ENCODE measurements around the gene ABHD17A.
"Not testable (repeated sequence)": the region's sequence is repeated elsewhere in the genome, so short reads cannot be mapped to it uniquely, and the experiment has no call there.

- not testable (repeated sequence) for TF ChIP-seq CTCF (conservative IDR thresholded peaks at IDR 0.05 in 1 of 2, IDR thresholded peaks at IDR 0.05 in 1 of 2; ENCODE audit: low read depth in 1 of 2, low read length in 2 of 2); EZH2 (IDR thresholded peaks at IDR 0.05; ENCODE audit: low read length, missing control alignments)
Observed at GRCh38 chr19:1879982-1880381, 5.3 kb downstream of the ABHD17A start.
